HEK293 (cell line): ENCODE data around the gene C19orf38.

Experiments used
- BCL11A ChIP-seq: fragments of 450-650 bp; formaldehyde crosslinking; IDR thresholded peaks from 2 replicates; pipeline ENCODE4 v1.5.1; 2016; ENCODE audit warnings: low read depth, missing biosample characterization, missing genetic modification characterization
- CTCF ChIP-seq: fragments of 450-650 bp; formaldehyde crosslinking; IDR thresholded peaks from 2 replicates; pipeline ENCODE4 v1.5.1; 2016; ENCODE audit warnings: missing biosample characterization, missing genetic modification characterization
- KLF16 ChIP-seq: fragments of 450-650 bp; formaldehyde crosslinking; IDR thresholded peaks from 2 replicates; pipeline ENCODE4 v1.5.1; 2017; ENCODE audit warnings: missing biosample characterization, missing genetic modification characterization
- ZNF121 ChIP-seq: fragments of 450-650 bp; formaldehyde crosslinking; IDR thresholded peaks from 2 replicates; pipeline ENCODE4 v1.5.1; 2016; ENCODE audit warnings: missing biosample characterization, missing genetic modification characterization
- ZNF132 ChIP-seq: fragments of 450-650 bp; formaldehyde crosslinking; IDR thresholded peaks from 2 replicates; pipeline ENCODE4 v1.5.1; 2017; ENCODE audit warnings: missing biosample characterization, missing genetic modification characterization, borderline replicate concordance
- ZNF16 ChIP-seq: fragments of 450-650 bp; formaldehyde crosslinking; IDR thresholded peaks from 2 replicates; pipeline ENCODE4 v1.5.1; 2016; ENCODE audit warnings: low read depth, missing biosample characterization, missing genetic modification characterization
- ZNF175 ChIP-seq: fragments of 450-650 bp; formaldehyde crosslinking; IDR thresholded peaks from 2 replicates; pipeline ENCODE4 v1.5.1; 2016; ENCODE audit warnings: missing biosample characterization, missing genetic modification characterization
- ZNF394 ChIP-seq: fragments of 450-650 bp; formaldehyde crosslinking; IDR thresholded peaks from 2 replicates; pipeline ENCODE4 v1.5.1; 2016; ENCODE audit warnings: missing biosample characterization, missing genetic modification characterization, mild to moderate bottlenecking, moderate library complexity, borderline replicate concordance
- ZNF549 ChIP-seq: fragments of 450-650 bp; IDR thresholded peaks from 2 replicates; pipeline ENCODE4 v1.5.1; 2018; ENCODE audit warnings: missing biosample characterization, missing genetic modification characterization, mild to moderate bottlenecking, inconsistent platforms, moderate library complexity
- ZNF76 ChIP-seq: fragments of 450-650 bp; formaldehyde crosslinking; IDR thresholded peaks from 2 replicates; pipeline ENCODE4; 2016; ENCODE audit warnings: low read depth, missing biosample characterization, missing genetic modification characterization, borderline replicate concordance
- ZNF837 ChIP-seq: fragments of 450-650 bp; formaldehyde crosslinking; IDR thresholded peaks from 2 replicates; pipeline ENCODE4 v1.5.1; 2016; ENCODE audit warnings: missing biosample characterization, missing genetic modification characterization
- TF ChIP-seq, protein P1 (sequence below): fragments of 450-650 bp; formaldehyde crosslinking; IDR thresholded peaks from 2 replicates; pipeline ENCODE4 v1.5.1; 2016; ENCODE audit warnings: missing biosample characterization, missing genetic modification characterization

DNA sequence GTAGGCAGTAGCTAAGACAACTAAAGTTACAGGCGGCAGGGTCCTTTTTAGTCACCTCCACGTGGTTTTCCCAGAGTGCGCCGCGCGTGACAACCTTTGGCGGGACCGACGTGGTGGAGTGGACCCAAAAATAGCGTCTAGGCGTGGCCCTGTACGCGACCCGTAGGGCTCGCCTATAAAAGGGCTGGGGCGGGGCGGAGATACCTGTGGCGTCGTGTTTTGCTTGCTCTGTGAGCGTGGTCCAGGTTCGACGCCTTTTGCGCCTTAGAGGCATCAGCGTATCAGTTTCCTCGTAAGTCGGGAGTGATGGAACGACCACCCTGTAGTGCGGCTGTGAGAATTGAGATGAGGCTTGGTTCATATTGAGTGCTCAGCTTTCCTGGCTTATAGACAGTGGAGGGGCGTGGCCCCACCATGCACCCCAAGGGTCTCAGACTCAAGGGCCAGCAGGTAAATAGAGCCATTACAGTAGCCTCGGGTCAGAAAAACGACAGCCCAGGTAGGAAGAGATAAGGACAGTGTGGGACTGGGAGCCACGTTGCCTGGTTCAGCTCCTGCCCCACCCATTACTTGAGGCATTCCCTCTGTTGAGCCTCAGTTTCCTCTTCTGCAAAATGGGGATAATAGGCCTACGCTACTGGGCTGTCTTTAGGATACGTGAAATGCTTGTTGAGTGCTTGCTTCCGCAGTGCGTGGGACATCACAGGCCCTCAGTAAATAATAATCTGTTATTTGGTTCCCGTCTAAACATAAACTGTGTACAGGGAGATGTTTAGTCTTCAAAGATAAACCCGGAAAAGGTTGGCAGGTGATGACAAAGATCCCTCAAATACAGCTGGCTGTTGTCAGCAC lies 11.5 kb upstream of the C19orf38 start:
- TF ChIP-seq ZNF16 (tag by site-specific recombination) (no peak), ZNF175 (tag by site-specific recombination) (no peak), CTCF (tag by site-specific recombination) (no peak), ZNF837 (tag by site-specific recombination) (no peak), ZNF132 (tag by site-specific recombination) (no peak), ZNF121 (tag by site-specific recombination) (no peak), KLF16 (tag by site-specific recombination) (no peak; the same call in 1 of the 2 replicates), ZNF76 (tag by site-specific recombination) (peak; percentile 93), BCL11A (tag by site-specific recombination) (no peak), ZNF549 (tag by site-specific recombination) (no peak), ZNF394 (tag by site-specific recombination) (no peak; the same call in none of the 2 replicates)
- TF ChIP-seq, protein P1, sequence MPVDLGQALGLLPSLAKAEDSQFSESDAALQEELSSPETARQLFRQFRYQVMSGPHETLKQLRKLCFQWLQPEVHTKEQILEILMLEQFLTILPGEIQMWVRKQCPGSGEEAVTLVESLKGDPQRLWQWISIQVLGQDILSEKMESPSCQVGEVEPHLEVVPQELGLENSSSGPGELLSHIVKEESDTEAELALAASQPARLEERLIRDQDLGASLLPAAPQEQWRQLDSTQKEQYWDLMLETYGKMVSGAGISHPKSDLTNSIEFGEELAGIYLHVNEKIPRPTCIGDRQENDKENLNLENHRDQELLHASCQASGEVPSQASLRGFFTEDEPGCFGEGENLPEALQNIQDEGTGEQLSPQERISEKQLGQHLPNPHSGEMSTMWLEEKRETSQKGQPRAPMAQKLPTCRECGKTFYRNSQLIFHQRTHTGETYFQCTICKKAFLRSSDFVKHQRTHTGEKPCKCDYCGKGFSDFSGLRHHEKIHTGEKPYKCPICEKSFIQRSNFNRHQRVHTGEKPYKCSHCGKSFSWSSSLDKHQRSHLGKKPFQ (tag by site-specific recombination) = peak; percentile 53
